Femur (tissue), 1 donor: ENCODE results near the gene ELP4.

Source experiments
- DNase-seq: peaks from one replicate; pipeline ENCODE4 v3.0.0-alpha.2; 2017

Gene ELP4

GRCh38 chr11:31780480-31780971 is 271.0 kb downstream of the ELP4 start:
- no peak for DNase-seq

GRCh38 chr11:31782257-31782656 is 272.7 kb downstream of the ELP4 start:
- no peak for DNase-seq

GRCh38 chr11:31783252-31783651 is 273.7 kb downstream of the ELP4 start:
- DNase-seq = no peak

- no peak for DNase-seq
These were observed 275.0 kb downstream of the ELP4 start for GRCh38 chr11:31784611-31785010.

- no peak for DNase-seq
These were observed 277.6 kb downstream of the ELP4 start for GRCh38 chr11:31786996-31787685.

GRCh38 chr11:31788085-31788484 is 278.5 kb downstream of the ELP4 start:
- no peak for DNase-seq

- no peak for DNase-seq
These were observed 281.1 kb downstream of the ELP4 start for GRCh38 chr11:31790649-31791048.

- DNase-seq = no peak
These were observed 282.5 kb downstream of the ELP4 start for GRCh38 chr11:31792036-31792435.

- DNase-seq = no peak
These were observed 282.9 kb downstream of the ELP4 start for GRCh38 chr11:31792456-31792855.

- DNase-seq = no peak
These were observed 283.7 kb downstream of the ELP4 start for GRCh38 chr11:31793264-31793663.

- DNase-seq = no peak
These were observed 285.0 kb downstream of the ELP4 start for GRCh38 chr11:31794548-31794947.

GRCh38 chr11:31795706-31796498 is 286.3 kb downstream of the ELP4 start:
- no peak for DNase-seq

- no peak for DNase-seq
These were observed 287.1 kb downstream of the ELP4 start for GRCh38 chr11:31796499-31797189.

GRCh38 chr11:31797190-31798056 is 287.9 kb downstream of the ELP4 start:
- no peak for DNase-seq

- no peak for DNase-seq
These were observed 288.5 kb downstream of the ELP4 start for GRCh38 chr11:31798057-31798553.

- peak; percentile 50 for DNase-seq
These were observed 289.2 kb downstream of the ELP4 start for GRCh38 chr11:31798554-31799434.

GRCh38 chr11:31799435-31800397 is 290.1 kb downstream of the ELP4 start:
- DNase-seq = peak; percentile 17

GRCh38 chr11:31800398-31801265 is 291.1 kb downstream of the ELP4 start:
- peak; percentile 12 for DNase-seq

- DNase-seq = peak; percentile 10
These were observed 291.7 kb downstream of the ELP4 start for GRCh38 chr11:31801298-31801702.
